Dedifferentiated amniotic fluid mesenchymal stem cell (primary cell): ENCODE measurements around the gene DHRS7B.
A peak's percentile ranks its signal among the peaks of the same experiment; 100 is the strongest.
"Not testable (repeated sequence)": the region's sequence is repeated elsewhere in the genome, so short reads cannot be mapped to it uniquely, and the experiment has no call there.

Source experiments
- DNase-seq: peaks from one replicate; pipeline ENCODE4 v3.0.0-alpha.2; 2016; ENCODE audit errors: extremely low spot score

Gene DHRS7B, protein sequence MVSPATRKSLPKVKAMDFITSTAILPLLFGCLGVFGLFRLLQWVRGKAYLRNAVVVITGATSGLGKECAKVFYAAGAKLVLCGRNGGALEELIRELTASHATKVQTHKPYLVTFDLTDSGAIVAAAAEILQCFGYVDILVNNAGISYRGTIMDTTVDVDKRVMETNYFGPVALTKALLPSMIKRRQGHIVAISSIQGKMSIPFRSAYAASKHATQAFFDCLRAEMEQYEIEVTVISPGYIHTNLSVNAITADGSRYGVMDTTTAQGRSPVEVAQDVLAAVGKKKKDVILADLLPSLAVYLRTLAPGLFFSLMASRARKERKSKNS

DNA sequence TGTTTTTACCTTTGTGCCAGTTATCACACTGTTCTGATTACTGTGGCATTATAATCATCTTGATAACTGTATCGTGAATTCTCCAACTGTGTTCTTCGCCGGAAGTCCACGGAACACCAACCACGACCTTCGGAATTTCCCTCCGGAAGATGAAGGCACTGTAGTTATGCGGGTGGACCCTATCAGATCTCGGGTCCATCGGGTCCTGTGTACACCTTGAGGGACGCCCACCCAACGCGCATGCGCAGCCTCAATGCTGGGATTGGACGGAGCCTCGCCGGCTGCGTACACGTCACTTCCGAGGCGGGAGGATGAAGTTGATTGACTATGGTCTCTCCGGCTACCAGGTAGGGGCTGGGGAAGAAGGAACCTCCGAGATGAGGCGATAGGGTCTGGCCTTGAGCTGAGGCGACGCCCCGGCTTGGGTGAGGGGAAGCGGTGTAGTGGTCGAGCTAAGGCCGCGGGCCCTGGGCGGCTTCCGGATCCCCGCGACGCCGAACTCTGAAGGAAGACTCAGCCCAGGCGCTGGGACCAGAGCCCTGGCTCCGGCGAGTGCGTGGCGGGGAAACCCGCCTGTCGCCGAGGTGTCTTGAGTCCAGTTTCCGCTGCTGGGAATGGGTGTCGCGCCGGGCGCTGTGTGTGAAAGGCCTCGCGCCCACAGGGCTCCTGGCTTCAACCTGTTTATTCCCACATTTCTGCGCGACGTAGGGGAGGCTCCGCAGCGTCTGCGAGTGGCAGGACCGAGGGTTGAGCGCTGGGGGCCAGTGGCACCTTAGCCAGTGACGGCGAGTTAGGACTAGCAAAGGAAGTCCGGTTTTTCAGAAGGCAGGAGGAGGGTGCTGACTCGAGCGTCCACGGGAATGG is at the start of gene DHRS7B:
Gene DHRS7B (plus strand): TSS at position 320 of the 864 bp plus-strand sequence. CDS start 8 bp downstream, at position 328.
- DNase-seq, result peak; percentile 91

DNA sequence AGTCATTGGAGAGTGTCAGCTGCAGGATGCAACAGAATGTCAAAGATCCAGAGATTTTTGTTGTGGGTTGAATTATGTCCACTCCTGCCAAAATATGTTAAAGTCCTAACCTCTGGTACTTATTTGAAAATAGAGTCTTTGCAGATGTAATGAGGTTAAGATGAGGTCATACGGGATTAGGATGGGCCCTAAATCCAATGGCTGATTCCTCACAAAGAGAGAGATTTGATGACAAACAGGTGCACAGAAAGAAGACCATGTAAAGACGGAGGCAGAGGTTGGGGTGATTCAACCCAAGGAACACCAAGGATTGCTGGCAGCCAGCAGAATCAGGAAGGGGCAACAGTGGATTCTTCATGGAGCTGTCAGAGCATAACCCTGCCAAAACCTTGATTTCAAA is 49.5 kb upstream of the DHRS7B start:
- DNase-seq, result no peak

DNA sequence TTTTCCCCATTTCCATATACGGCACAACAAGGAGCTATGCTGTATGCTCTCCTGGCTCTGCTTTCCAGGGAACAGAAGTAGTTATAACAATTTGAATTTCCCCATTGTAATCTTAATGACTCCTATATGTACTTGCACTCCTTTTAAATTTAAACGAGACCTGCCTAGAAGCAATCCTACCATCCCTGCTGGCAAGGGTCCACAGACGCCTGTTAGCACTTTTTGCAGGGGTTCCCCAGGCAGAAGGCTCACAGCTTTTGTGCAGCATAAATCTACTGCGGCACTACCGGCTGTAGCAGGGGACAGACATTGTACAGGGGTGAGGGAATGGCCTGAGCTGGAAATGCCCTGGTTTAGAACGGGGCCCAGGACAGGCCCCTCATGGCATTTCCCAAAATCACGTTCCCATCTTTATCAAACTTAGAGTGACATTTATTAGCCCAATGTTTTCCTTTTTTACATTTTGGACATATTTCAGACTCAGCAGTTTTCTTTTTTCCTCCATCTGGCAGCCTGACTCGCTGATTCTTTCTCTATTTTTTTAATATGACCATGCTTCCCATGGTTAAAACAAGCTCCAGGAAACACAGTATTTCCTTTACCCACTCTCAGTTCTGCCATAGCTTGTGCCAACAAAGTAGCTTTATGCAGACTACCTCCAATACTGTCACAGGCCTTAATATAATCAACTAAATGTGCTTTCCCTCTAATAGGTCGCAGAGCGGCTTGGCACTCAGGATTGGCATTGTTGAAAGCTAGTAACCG is 48.6 kb upstream of the DHRS7B start:
- DNase-seq, result no peak

DNA sequence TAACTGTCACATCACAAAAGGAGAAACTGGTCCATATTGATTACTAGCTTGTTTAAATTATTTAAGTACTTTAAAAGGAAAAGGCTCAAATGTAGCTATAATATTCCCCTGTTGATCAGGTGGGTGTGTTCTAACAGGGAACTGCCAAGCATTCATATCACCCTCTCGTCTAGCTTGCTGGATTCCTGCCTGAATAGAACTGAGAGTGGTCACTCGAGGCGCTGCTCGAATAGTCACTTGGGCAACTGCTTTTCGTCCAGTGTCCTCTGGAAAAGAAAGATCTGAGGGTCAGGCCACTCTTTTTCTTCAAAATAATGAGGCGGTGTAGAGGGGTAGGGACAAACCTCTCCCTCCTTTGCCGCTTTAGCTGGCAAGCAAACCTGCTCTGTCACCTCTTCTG is 47.6 kb upstream of the DHRS7B start:
- no peak for DNase-seq

DNA sequence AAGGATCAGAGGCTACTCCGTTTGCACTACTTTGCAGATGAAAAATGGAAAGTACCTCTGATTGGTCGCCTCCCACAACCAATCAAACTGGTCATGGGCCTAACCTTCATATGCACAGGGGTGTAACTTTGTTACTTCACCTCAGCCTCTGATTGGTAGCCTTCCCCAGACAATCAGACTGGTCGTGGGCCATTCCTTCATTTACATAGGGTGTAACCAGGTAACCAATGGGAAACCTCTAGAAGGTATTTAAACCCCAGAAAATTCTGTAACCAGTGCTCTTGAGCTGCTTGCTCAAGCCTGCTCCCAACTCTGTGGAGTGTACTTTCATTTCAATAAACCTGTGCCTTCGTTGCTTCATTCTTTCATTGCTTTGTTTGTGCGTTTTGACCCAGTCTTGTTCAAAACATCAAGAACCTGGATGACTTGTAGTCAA is 44.7 kb upstream of the DHRS7B start:
- no peak for DNase-seq

DNA sequence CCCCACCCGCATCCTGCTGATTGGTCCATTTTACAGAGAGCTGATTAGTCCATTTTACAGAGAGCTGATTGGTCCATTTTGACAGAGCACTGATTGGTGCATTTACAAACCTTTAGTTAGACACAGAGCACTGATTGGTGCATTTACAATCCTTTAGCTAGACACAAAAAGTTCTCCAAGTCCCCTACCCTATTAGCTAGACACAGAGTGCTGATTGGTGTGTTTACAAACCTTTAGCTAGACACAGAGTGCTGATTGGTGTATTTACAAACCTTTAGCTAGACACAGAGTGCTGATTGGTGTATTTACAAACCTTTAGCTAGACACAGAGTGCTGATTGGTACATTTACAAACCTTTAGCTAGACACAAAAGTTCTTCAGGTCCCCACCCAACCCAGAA is 41.5 kb upstream of the DHRS7B start:
- DNase-seq, result not testable (repeated sequence)

DNA sequence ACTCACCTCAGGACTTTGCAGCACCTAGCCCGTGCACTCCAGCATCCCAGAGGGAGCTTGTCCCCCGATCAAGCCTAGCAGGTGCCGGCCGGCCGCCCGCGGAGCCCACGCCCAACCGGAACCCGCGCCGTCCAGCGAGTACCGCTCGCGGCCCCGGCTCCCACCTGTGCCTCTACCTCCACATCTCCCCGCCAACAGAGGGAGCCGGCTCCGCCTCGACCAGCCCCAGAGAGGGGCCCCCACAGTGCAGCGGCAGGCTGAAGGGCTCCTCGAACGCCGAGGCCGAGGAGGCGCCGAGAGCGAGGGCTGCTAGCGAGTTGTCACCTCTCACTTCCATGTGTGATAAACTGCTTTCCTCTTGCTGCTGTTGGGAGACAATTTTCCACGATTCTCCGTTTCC is 41.1 kb upstream of the DHRS7B start:
- no peak for DNase-seq

DNA sequence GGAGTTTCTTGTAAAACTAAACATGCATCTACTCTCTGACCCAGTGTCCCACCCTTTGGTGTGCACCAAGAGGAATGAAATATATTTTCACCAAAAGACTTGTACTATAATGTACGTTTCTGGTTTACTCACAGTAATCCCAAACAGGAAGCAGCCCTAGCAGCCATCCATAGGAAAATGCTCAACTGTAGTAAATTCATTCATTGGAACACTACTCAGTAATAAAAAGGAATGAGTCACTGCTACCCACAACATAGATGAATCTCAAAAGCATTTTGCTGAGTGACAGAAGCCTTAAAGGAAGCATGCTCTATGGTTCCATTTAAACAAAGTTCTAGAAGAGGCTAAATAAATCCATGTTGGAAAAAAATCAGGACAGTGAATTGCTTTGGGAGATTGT is 37.6 kb upstream of the DHRS7B start:
- no peak for DNase-seq

DNA sequence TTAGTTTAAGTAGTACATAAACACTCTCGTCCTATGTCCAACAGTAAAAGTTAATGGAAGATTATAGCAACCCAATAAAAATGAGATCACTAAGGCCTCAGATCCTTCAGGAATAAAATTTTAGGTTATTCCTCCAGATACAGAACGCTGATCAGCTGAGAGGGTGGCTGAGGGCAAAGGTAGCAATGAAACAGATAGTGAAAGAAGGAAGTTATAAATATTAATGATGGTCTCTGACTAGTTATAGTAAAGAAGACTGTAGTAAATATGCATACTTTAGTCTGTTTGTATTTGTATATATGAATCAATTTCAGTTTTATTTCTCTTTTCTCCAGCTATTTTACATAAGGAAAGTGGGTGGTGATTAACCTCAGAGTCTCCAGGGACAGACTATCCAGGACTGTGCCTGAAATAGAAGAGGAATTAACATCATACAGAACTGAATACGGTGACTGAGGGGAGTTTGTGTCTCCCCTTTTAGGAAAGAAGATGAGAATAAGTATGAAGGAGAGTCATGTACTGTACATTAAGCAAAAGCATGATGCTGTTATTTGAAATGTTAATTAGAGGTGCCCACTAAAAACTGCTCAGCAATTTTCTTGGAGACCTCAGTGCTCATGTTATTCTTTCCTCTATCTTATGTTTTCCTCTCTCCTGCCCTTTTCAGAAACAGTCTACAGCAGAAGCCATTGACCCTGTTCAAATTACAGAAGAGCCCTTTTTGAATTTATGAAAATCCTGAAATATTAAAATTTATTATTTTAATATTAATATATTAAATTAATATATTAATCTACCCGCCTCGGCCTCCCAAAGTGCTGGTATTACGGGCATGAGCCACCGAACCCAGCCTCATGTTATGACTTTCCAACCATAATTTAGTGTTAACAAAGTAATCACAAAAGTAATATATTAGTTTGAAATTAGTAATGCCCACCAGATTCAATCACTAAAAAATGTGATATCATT is 36.5 kb upstream of the DHRS7B start:
- DNase-seq, result no peak

DNA sequence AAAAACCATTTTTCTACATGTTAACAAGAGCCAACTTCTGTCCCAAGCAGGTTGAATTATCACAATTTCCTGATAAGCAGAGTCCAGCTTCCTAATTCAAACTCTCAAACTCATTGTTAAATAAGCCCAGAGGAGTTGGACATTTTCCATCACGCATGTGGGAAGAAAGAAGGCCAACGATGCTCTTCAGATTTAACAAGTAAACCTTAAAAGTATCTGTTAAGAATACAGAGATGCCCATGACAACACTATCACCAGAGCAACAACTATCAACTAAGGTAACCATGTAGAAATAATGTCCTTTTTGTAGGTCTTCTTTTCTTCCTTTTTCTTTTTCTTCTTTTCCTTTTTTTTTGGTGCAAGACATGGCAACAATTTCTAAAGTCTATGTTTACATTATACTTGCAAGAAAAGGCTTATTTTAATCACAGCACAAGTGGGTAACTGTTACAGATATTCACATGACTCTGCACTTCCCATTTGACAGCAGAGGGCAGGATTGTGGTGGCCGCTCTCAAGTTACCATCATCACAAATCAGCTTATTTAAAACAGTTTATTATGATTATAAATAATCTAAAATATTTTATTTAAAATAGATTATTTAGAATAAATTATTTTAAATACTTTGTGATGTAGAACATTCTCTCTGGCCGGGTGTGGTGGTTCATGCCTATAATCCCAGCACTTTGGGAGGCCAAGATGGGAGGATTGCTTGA is 35.7 kb upstream of the DHRS7B start:
- DNase-seq, result no peak

DNA sequence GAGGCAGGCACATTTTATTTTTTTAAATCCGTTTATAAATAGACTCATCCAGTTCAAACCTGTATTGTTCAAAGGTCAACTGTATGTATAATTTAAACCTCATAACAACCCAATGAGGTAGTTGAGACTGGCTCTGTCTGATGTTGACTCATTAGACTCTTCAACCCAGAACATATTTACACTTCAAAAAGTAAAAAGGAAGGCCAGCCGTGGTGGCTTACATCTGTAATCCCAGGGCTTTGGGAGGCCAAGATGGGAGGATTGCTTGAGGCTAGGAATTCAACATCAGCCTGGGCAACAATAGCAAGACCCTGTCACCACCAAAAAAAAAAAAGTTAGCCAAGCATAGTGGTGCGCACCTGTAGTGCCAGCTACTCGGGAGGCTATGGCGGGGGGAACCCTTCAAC is 32.5 kb upstream of the DHRS7B start:
- DNase-seq, result no peak

DNA sequence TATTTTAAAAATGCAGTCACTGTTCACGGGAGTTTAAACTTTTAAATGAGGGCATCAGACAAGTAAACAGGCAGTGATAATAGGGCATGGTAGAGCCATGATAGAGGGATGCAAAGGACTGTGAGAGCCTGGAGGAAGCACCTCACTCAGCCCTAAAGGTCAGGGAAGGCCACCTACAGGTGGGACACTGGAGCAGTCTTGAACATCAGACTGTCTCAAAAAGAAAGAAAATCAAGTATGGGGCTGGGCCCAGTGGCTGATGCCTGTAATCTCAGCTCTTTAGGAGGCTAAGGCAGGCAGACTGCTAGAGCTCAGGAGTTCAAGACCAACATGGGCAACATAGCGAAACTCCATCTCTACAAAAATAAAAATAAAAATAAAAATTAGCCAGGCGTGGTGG is 31.0 kb upstream of the DHRS7B start:
- DNase-seq, result no peak

DNA sequence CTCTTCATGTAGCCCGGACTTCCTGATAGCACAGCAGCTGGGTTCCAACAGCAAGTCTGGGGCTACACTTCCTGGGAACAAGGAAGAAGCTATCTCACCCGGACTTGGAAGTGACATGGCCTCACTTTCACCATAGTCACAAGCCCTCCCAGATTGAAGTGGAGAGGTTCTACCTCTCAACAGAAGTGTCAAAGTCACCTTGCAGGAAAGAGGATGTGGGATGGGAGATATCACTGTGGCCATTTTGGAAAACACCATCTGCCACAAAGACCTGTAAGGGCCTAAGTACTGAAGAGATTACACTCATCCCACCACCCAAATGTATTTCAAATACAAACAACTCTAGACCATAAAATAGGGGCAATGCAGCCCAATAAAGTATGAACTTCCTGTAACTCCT is 29.9 kb upstream of the DHRS7B start:
- no peak for DNase-seq

DNA sequence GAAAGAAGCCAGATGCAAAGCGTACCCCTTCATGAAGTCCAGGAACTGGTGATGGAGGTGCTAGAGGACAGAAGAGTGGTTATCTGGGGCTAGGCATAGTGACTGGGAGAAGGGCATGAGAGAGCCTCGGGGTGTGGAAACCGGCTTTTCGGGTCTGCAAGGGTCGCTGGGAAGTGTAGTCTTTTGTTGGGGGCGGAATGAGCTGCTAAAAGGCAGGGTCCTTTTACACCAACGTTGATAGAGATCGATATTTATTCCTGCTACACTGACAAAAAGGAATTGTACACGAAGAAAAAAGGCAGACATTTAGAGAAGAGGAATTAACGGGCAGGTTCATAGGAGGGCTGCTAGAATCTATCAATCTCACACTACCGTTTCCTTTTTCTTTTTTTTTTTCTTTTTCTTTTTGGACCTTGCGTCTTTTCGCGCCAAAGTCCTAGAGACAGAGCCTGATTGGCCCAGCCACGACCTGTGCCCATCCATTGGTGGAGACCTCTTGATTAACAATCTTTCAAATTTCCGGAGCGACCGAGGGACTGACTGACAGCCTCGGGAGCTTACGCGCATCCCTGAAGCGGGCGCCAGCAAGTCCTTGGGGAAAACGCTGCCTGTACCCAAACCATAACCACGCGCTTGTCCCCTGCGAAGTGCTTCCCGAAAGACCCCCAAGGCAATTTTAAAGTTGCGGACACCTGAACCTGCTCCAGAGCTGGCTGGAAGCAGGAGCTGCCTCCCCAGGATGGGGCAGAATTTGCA is 27.7 kb upstream of the DHRS7B start:
- peak; percentile 49 for DNase-seq

DNA sequence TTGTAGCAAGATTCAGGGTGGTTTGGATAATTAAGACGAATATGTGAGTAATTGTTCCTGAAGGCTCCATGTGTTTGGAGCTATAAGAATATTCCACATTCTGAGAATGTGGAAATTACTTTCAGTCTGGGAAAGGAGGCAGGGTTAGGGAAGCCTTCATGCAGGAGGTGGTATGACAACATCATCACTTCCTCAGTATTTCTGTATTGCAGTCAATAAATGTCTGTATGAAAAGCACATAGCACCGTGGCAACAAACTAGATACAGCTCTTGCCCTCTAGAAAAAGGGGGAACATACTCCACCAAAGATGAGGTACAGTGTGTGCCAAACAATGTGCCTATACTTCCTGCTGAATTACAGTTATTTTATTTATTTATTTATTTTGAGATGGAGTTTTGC is 26.1 kb upstream of the DHRS7B start:
- no peak for DNase-seq

DNA sequence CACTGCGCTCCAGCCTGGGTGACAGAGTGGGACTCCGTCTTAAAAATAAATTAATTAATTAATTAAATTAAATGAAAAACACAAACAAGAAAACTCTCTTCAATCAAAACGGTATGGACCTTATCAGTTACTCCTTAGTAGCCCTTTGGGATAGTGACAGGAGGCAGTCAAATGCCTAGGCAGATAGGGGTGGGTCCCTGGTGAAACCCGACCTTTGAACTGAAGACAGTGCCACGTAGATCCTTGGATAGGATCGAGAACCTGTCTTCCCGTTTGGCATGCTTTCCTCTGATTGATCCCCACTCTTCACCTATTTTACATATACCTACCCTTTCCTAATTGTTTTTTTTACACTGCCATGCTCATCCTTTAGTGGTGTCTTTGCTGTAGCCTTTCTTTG is 22.2 kb upstream of the DHRS7B start:
- no peak for DNase-seq

DNA sequence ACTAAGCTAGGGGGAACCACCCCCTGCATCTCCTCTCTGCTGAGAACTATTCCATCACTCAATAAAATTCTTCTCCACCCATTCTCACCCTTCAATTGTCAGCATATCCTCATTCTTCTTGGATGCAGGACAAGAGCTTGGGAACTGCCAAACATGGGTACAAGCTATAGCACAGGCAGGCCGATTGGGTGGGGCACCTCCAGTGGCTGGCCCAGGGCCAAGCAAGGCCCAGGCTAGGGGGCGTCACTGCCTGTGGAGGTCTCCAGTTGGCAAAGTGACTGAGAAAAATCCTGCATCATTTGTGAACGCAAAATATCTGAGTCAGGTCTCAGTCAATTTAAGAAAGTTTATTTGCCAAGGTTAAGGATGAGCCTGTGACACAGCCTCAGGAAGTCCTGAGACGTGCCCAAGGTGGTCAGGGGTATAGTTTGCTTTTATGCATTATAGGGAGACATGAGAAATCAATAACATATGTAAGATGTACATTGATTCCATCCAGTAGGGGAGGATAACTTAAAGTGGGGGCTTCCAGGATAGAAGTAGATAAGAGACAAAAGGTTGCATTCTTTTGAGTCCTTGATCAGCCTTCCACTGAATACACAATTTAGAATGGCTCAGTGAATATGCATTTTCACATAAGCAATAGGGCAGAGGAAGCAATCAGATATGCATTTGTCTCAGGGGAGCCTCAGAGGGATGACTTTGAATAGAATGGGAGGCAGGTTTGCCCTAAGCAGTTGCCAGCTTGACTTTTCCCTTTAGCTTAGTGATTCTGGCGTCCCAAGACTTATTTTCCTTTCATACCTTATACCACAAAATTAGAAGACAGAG is 21.5 kb upstream of the DHRS7B start:
- DNase-seq, result no peak

DNA sequence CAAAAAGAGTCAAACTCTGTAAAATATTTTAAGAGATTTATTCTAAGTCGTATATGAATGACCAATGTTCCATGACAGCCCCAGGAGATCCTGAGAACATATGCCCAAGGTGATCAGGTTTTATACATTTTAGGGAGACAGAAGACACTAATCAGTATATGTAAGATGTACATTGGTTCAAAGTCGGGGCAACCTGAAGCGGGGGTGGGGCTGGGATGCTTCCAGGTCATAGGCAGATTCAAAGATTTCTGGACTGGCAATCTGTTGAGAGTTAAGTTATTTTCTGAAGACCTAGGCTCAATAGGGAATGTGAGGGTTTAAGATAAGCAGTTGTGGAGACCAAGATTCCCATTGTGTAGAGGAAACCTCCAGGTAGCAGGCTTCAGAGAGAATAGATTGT is 20.4 kb upstream of the DHRS7B start:
- peak; percentile 7 for DNase-seq
